ENCODE measurements around the gene MCF2L. TPM values are rescaled to one million over a fixed set of nuclear protein-coding genes. Genes with fewer than 3 reads are reported as not detected.

Gene MCF2L
- total RNA-seq, 2 donors from 2014 or later, result 48.0 to 49.9 TPM

GRCh38 chr13:112964971-112965492, 4.0 kb upstream of the MCF2L start:
- TF ChIP-seq CTCF (conservative IDR thresholded peaks at IDR 0.05), result no peak
- WGBS, 2 experiments (ENCODE audit: insufficient coverage in 1 of 2, insufficient read length in 1 of 2), result 86 to 95% methylated on average over 4 to 12 of the region's 12 CpGs
- Histone ChIP-seq H3K27me3 (ENCODE audit: control insufficient read depth, insufficient read depth, low read length, poor library complexity, severe bottlenecking) (no peaks in the 10 kb centered on the region), H3K36me3 (ENCODE audit: control insufficient read depth, insufficient read depth, low read length) (no peaks in the 10 kb centered on the region), H3K4me3 (ENCODE audit: low read length) (no peak overlapping the region), H3K27ac (ENCODE audit: low read depth, low read length) (no peak overlapping the region), H3K9me3 (ENCODE audit: control insufficient read depth, low read length) (no peaks in the 10 kb centered on the region), H3K4me1 (ENCODE audit: control insufficient read depth, insufficient read depth, low read length) (peaks cover 6% of the 10 kb centered on the region), H3K9ac (ENCODE audit: extremely low read depth, low read length, poor library complexity, severe bottlenecking) (no peak overlapping the region)
- Mint-ChIP-seq H3K4me3 (no peak overlapping the region), H3K27ac (no peak overlapping the region), H3K27me3 (ENCODE audit: insufficient read depth) (peaks cover 10% of the 10 kb centered on the region), H3K36me3 (ENCODE audit: low read depth) (peaks cover under 1% of the 10 kb centered on the region), H3K4me1 (peaks cover 8% of the 10 kb centered on the region), H3K9me3 (no peaks in the 10 kb centered on the region)
- no peak for DNase-seq

- no peak for DNase-seq
- Histone ChIP-seq H3K4me1 (ENCODE audit: control insufficient read depth, insufficient read depth, low read length) (peaks cover 7% of the 10 kb centered on the region), H3K4me3 (ENCODE audit: low read length) (no peak overlapping the region), H3K9me3 (ENCODE audit: control insufficient read depth, low read length) (no peaks in the 10 kb centered on the region), H3K27ac (ENCODE audit: low read depth, low read length) (no peak overlapping the region), H3K27me3 (ENCODE audit: control insufficient read depth, insufficient read depth, low read length, poor library complexity, severe bottlenecking) (no peaks in the 10 kb centered on the region), H3K36me3 (ENCODE audit: control insufficient read depth, insufficient read depth, low read length) (no peaks in the 10 kb centered on the region), H3K9ac (ENCODE audit: extremely low read depth, low read length, poor library complexity, severe bottlenecking) (no peak overlapping the region)
- Mint-ChIP-seq H3K27ac (no peak overlapping the region), H3K4me1 (peaks cover 10% of the 10 kb centered on the region), H3K9me3 (no peaks in the 10 kb centered on the region), H3K4me3 (no peak overlapping the region), H3K27me3 (ENCODE audit: insufficient read depth) (peaks cover 16% of the 10 kb centered on the region), H3K36me3 (ENCODE audit: low read depth) (no peaks in the 10 kb centered on the region)
- 90 to 93% methylated on average over 14 to 16 of the region's 16 CpGs for WGBS, 2 experiments (ENCODE audit: insufficient coverage in 1 of 2, insufficient read length in 1 of 2)
- no peak for TF ChIP-seq CTCF (conservative IDR thresholded peaks at IDR 0.05)
Observed at GRCh38 chr13:112965573-112966115, 3.4 kb upstream of the MCF2L start.

- Mint-ChIP-seq H3K4me3 (no peak overlapping the region), H3K36me3 (ENCODE audit: low read depth) (peaks cover 3% of the 10 kb centered on the region)
Observed at GRCh38 chr13:112966776-112967175, 2.2 kb upstream of the MCF2L start.

More at GRCh38 chr13:112966776-112967175, 2.2 kb upstream of the MCF2L start:
- H3K27me3 ChIP-seq (ENCODE audit: control insufficient read depth, insufficient read depth, low read length, poor library complexity, severe bottlenecking), result no peaks in the 10 kb centered on the region
- Mint-ChIP-seq H3K27me3 (ENCODE audit: insufficient read depth) (peaks cover 27% of the 10 kb centered on the region), H3K4me1 (peaks cover 10% of the 10 kb centered on the region), H3K9me3 (peaks cover 6% of the 10 kb centered on the region), H3K27ac (no peak overlapping the region)
- H3K9ac ChIP-seq (ENCODE audit: extremely low read depth, low read length, poor library complexity, severe bottlenecking), result no peak overlapping the region
- H3K9me3 ChIP-seq (ENCODE audit: control insufficient read depth, low read length), result peaks cover 5% of the 10 kb centered on the region
- no peak for TF ChIP-seq CTCF (conservative IDR thresholded peaks at IDR 0.05)
- no peak overlapping the region for H3K27ac ChIP-seq (ENCODE audit: low read depth, low read length)
- WGBS, 2 experiments (ENCODE audit: insufficient coverage in 1 of 2, insufficient read length in 1 of 2), result 91% methylated on average over 6 of the region's 6 CpGs; no CpG with 5 or more reads in 1 of the 2 experiments
- no peak for DNase-seq
- H3K36me3 ChIP-seq (ENCODE audit: control insufficient read depth, insufficient read depth, low read length), result no peaks in the 10 kb centered on the region
- no peak overlapping the region for H3K4me3 ChIP-seq (ENCODE audit: low read length)
- peaks cover 7% of the 10 kb centered on the region for H3K4me1 ChIP-seq (ENCODE audit: control insufficient read depth, insufficient read depth, low read length)
